HepG2 (cell line): ENCODE measurements around the gene PRSS12. TPM values are rescaled to one million over a fixed set of nuclear protein-coding genes. Genes with fewer than 3 reads are reported as not detected.

ENCODE experiments used
- ATAC-seq: fragments of 200-7000 bp; cut with Tn5 transposase; 3 replicates; pipeline ENCODE4 v1.9.1; 2020; ENCODE audit warnings: mild to moderate bottlenecking, moderate library complexity
- BruUV-seq: library from RNA; stranded (reverse); fragments of 400-500 nt; replicated peaks from 2 replicates; lab custom pipeline; 2021; lab: Mats Ljungman, UMichigan
- CTCF ChIA-PET: fragments of 300-600 bp; formaldehyde crosslinking; extraction: SDS; loops from one replicate; lab custom pipeline; 2021; ENCODE audit warnings: low total read pairs, inconsistent platforms, low intra/inter-chr PET ratio; lab: Yijun Ruan, JAX
- POLR2A ChIA-PET: fragments of 350-600 bp; sonication (Branson Sonifier 250); formaldehyde crosslinking; loops from one replicate; lab custom pipeline; 2020; ENCODE audit warnings: antibody characterized with exemption, inconsistent platforms; lab: Yijun Ruan, JAX
- DNase-seq: peaks from one replicate; pipeline ENCODE4 v3.0.0-alpha.2; 2015; ENCODE audit warnings: low spot score
- FAIRE-seq: peaks from 3 replicates; lab custom pipeline; 2011; peaks lifted over from hg19 to GRCh38; lab: Jason Lieb, UNC
- H2AFZ ChIP-seq: one replicate; pipeline ENCODE4 v1.6.1; 2011; ENCODE audit warnings: low read length, inconsistent platforms
- H3K27ac ChIP-seq: fragments of 300-600 bp; 3 replicates; pipeline ENCODE4 v1.8.0; 2011; ENCODE audit warnings: mixed run types, mild to moderate bottlenecking, mixed read lengths, low read length, inconsistent platforms; ENCODE audit not compliant: insufficient read depth; ENCODE audit errors: extremely low read length
- H3K27me3 ChIP-seq, 2 experiments: fragments of 200-600 bp in 1 of 2; 2 replicates in 1 of 2; 3 replicates in 1 of 2; pipeline versions ENCODE4 v1.6.0 to v1.8.0; 2011; ENCODE audit warnings: low read length in 2 of 2, mild to moderate bottlenecking in 2 of 2, moderate library complexity in 2 of 2, inconsistent platforms in 1 of 2; ENCODE audit not compliant: insufficient read depth in 2 of 2, control insufficient read depth in 1 of 2
- H3K36me3 ChIP-seq, 2 experiments: fragments of 200-600 bp in 1 of 2; replicated peaks in 1 of 2; 2 replicates in 1 of 2; 3 replicates in 1 of 2; pipeline versions ENCODE4 v1.5.1 to v1.8.0; 2011; ENCODE audit warnings: low read length in 2 of 2, inconsistent platforms in 1 of 2; ENCODE audit not compliant: insufficient read depth in 2 of 2, control insufficient read depth in 1 of 2
- H3K4me1 ChIP-seq: 2 replicates; pipeline ENCODE4 v1.5.1; 2012; ENCODE audit warnings: low read length, inconsistent platforms; ENCODE audit not compliant: insufficient read depth
- H3K4me2 ChIP-seq: 2 replicates; pipeline ENCODE4 v1.6.0; 2011; ENCODE audit warnings: low read depth, low read length, inconsistent platforms
- H3K4me3 ChIP-seq, 3 experiments: fragments of 200-600 bp in 1 of 3; sonication (generic), shearing (Covaris generic) in 1 of 3; replicated peaks in 1 of 3; 2 replicates each; pipeline ENCODE4 v1.5.1; 2011 to 2016; ENCODE audit warnings: low read length in 3 of 3, inconsistent platforms in 2 of 3, low read depth in 2 of 3, mild to moderate bottlenecking in 2 of 3, control low read depth in 1 of 3, mixed read lengths in 1 of 3; ENCODE audit not compliant: insufficient read depth in 1 of 3
- H3K79me2 ChIP-seq: one replicate; pipeline ENCODE4 v1.6.1; 2011; ENCODE audit warnings: low read length, inconsistent platforms; ENCODE audit not compliant: insufficient read depth
- H3K9ac ChIP-seq: 2 replicates; pipeline ENCODE4 v1.6.0; 2011; ENCODE audit warnings: mild to moderate bottlenecking, low read depth, low read length, inconsistent platforms; ENCODE audit not compliant: insufficient read depth
- H3K9me3 ChIP-seq: 2 replicates; pipeline ENCODE4 v1.5.1; 2012; ENCODE audit warnings: mild to moderate bottlenecking, low read length
- H4K20me1 ChIP-seq: 2 replicates; pipeline ENCODE4 v1.6.0; 2011; ENCODE audit warnings: inconsistent platforms, mild to moderate bottlenecking, low read length, moderate library complexity; ENCODE audit not compliant: insufficient read depth
- MED1 ChIP-seq: sonication (generic); formaldehyde crosslinking; IDR thresholded peaks from 2 replicates; pipeline ENCODE4 v1.4.0; 2020; ENCODE audit warnings: missing genetic modification reagents
- NRL ChIP-seq: sonication (generic); formaldehyde crosslinking; IDR thresholded peaks from 2 replicates; pipeline ENCODE4 v1.5.0; 2020; ENCODE audit warnings: missing genetic modification reagents, mild to moderate bottlenecking, moderate library complexity, borderline replicate concordance
- SAFB2 ChIP-seq: sonication (generic); formaldehyde crosslinking; IDR thresholded peaks from 2 replicates; pipeline ENCODE4 v1.5.1; 2020; ENCODE audit warnings: missing genetic modification reagents, low read depth, mild to moderate bottlenecking, borderline replicate concordance
- TBX3 ChIP-seq: fragments of 450-650 bp; IDR thresholded peaks from 2 replicates; pipeline ENCODE4 v1.6.1; 2017; ENCODE audit warnings: antibody characterized with exemption, mild to moderate bottlenecking, inconsistent platforms, borderline replicate concordance
- ZBTB1 ChIP-seq: sonication (generic); formaldehyde crosslinking; IDR thresholded peaks from 2 replicates; pipeline ENCODE4 v1.4.0; 2020; ENCODE audit warnings: missing genetic modification reagents, borderline replicate concordance
- ZC3H13 ChIP-seq: sonication (generic); formaldehyde crosslinking; IDR thresholded peaks from 2 replicates; pipeline ENCODE4 v1.8.1; 2023; ENCODE audit warnings: mild to moderate bottlenecking, missing genetic modification reagents, moderate library complexity
- ZNF841 ChIP-seq: sonication (generic); formaldehyde crosslinking; IDR thresholded peaks from 2 replicates; pipeline ENCODE4 v1.8.1; 2023; ENCODE audit warnings: missing genetic modification reagents, borderline replicate concordance
- WGBS: methylation state at CpG from one replicate; pipeline ENCODE4 v1.1.6; 2017; ENCODE audit warnings: low lambda C conversion rate; 5-methylcytosine and 5-hydroxymethylcytosine counted together
- in situ Hi-C: cut with HindIII; loops from 2 replicates; pipeline ENCODE4 v1.10.0; 2017; ENCODE audit warnings: low pct_unique_long_range_greater_than_20kb; ENCODE audit not compliant: extremely low pct_ligation_motif_present
- intact Hi-C: fragments of 100-400 bp; cut with micrococcal nuclease; formaldehyde crosslinking; loops from one replicate; pipeline ENCODE4 v1.10.0; 2022; ENCODE audit not compliant: unreplicated experiment
- polyA plus RNA-seq, 8 experiments: library from polyadenylated mRNA; depleted of rRNA in 3 of 8; stranded (reverse) in 7 of 8; unstranded in 1 of 8; fragments of >200 nt; fragmentation: Illumina TruSeq in 4 of 8; extraction: Trizol in 4 of 8; gene quantifications; 2 replicates each; pipeline versions ENCODE4 v1.2.1 to v1.2.3, GENCODE V29; 2011 to 2016; ENCODE audit warnings: low read depth in 4 of 8, missing spikeins in 1 of 8, mixed read lengths in 1 of 8; ENCODE audit not compliant: insufficient read depth in 1 of 8
- total RNA-seq, 5 experiments: library from RNA; depleted of rRNA; stranded (reverse); fragments of >200 nt; fragmentation: Illumina TruSeq; extraction: Trizol; gene quantifications; 2 replicates each; pipeline ENCODE4 v1.2.3, GENCODE V29; 2016; ENCODE audit warnings: low read depth in 1 of 5
- TF ChIP-seq, protein P1 (sequence below): sonication (generic); formaldehyde crosslinking; IDR thresholded peaks from 2 replicates; pipeline ENCODE4 v1.4.0; 2020; ENCODE audit warnings: missing genetic modification reagents
- TF ChIP-seq, protein P2 (sequence below): sonication (generic); formaldehyde crosslinking; IDR thresholded peaks from 2 replicates; pipeline ENCODE4 v1.5.0; 2020; ENCODE audit warnings: mild to moderate bottlenecking, missing genetic modification reagents
- TF ChIP-seq, protein P3 (sequence below): IDR thresholded peaks from 2 replicates; pipeline ENCODE4 v1.6.1; 2016; ENCODE audit warnings: missing biosample characterization, missing genetic modification reagents, low read depth

The PRSS12 gene
- total and polyA plus RNA-seq, 2 of the 13 experiments (the other 11 are each of a cell fraction or from before 2014, with no cell fraction given): 0.02 TPM; not detected in 1

DNA sequence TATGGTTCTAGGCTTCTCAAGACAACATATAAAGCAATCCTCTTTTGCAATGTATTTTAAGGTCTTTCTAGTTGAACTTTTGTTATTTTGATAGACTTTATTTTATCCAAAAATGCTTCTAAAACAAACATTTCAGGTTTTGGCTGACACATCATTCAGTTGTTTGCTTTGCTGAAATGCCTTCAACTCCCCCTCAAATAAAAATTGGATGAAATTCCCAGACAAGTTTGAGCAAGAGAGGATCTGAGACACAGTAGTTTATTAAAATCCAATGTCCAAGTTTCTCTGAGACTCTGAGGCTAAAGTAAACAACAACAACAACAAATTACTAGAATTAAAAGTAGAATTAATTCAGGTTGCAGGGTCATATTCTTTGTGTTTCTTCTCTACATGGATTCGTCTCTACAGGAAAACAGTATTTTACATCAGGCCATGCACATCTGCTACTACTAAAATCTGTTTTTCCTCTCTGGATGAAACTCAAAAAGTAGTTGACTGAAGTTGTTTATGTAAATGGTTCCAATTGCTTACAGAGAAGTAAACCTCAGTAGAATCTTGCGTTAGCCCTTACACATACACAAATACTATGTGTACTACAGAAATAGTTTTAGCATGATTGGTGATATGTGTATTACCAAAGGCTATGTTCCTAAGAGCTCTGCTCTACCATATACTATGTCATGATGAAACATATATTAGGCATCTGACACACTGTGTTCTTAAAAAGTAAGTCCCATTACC, 64.9 kb downstream of the PRSS12 start:
- H3K27ac ChIP-seq: no peak overlapping the region
- WGBS: 75% methylated on average over 2 of the region's 2 CpGs
- no peaks in the 10 kb centered on the region for H3K4me1 ChIP-seq
- no peak for FAIRE-seq
- ATAC-seq: no peak
- intact Hi-C loops (no loop called here), in situ Hi-C loops (no loop called here)
- CTCF ChIA-PET: no interaction called here
- BruUV-seq: no TSS peak
- no peaks in the 10 kb centered on the region for H4K20me1 ChIP-seq
- DNase-seq: no peak
- no peak overlapping the region for H2AFZ ChIP-seq
- H3K4me3 ChIP-seq: no peak overlapping the region
- H3K79me2 ChIP-seq: no peaks in the 10 kb centered on the region
- no peaks in the 10 kb centered on the region for H3K9me3 ChIP-seq
- H3K4me2 ChIP-seq: no peak overlapping the region
- no peaks in the 10 kb centered on the region for H3K27me3 ChIP-seq
- TF ChIP-seq MED1: no peak
- TF ChIP-seq, protein P1, sequence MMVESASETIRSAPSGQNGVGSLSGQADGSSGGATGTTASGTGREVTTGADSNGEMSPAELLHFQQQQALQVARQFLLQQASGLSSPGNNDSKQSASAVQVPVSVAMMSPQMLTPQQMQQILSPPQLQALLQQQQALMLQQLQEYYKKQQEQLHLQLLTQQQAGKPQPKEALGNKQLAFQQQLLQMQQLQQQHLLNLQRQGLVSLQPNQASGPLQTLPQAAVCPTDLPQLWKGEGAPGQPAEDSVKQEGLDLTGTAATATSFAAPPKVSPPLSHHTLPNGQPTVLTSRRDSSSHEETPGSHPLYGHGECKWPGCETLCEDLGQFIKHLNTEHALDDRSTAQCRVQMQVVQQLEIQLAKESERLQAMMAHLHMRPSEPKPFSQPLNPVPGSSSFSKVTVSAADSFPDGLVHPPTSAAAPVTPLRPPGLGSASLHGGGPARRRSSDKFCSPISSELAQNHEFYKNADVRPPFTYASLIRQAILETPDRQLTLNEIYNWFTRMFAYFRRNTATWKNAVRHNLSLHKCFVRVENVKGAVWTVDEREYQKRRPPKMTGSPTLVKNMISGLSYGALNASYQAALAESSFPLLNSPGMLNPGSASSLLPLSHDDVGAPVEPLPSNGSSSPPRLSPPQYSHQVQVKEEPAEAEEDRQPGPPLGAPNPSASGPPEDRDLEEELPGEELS (CRISPR knock-in tag): no peak
- TF ChIP-seq ZNF841 (CRISPR knock-in tag): no peak
- TF ChIP-seq SAFB2: no peak
- TF ChIP-seq, protein P2, sequence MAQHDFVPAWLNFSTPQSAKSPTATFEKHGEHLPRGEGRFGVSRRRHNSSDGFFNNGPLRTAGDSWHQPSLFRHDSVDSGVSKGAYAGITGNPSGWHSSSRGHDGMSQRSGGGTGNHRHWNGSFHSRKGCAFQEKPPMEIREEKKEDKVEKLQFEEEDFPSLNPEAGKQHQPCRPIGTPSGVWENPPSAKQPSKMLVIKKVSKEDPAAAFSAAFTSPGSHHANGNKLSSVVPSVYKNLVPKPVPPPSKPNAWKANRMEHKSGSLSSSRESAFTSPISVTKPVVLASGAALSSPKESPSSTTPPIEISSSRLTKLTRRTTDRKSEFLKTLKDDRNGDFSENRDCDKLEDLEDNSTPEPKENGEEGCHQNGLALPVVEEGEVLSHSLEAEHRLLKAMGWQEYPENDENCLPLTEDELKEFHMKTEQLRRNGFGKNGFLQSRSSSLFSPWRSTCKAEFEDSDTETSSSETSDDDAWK: no peak
- TF ChIP-seq TBX3: no peak
- TF ChIP-seq NRL (CRISPR knock-in tag): no peak
- no peak for TF ChIP-seq ZBTB1 (CRISPR knock-in tag)
- TF ChIP-seq, protein P3, sequence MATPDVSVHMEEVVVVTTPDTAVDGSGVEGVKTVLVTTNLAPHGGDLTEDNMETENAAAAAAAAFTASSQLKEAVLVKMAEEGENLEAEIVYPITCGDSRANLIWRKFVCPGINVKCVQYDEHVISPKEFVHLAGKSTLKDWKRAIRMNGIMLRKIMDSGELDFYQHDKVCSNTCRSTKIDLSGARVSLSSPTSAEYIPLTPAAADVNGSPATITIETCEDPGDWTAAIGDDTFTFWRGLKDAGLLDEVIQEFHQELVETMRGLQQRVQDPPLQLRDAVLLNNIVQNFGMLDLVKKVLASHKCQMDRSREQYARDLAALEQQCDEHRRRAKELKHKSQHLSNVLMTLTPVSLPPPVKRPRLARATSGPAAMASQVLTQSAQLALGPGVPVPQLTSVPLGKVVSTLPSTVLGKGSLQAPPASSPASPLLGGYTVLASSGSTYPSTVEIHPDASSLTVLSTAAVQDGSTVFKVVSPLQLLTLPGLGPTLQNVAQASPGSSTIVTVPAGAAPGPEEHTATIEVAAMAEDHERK (CRISPR knock-in tag): no peak
- TF ChIP-seq ZC3H13 (CRISPR knock-in tag): no peak
- no peak overlapping the region for H3K9ac ChIP-seq
- H3K36me3 ChIP-seq: no peaks in the 10 kb centered on the region
- POLR2A ChIA-PET: no interaction called here
